Lung (tissue), 12 donors: ENCODE data around the gene COL4A2. TPM values are rescaled to one million over a fixed set of nuclear protein-coding genes. Genes with fewer than 3 reads are reported as not detected.

ENCODE experiments used
- ATAC-seq: fragments of 200-7000 bp; cut with Tn5 transposase; one replicate; pipeline ENCODE4 v1.9.1; 2020; ENCODE audit warnings: moderate number of reproducible peaks; ENCODE audit not compliant: insufficient read depth, low FRiP score
- DNase-seq, 3 donors: peaks; one replicate each; pipeline ENCODE4 v3.0.0-alpha.2; 2013 to 2017
- H3K27ac ChIP-seq, 2 donors: one replicate each; pipeline ENCODE4 v1.5.1; 2013; ENCODE audit warnings: mild to moderate bottlenecking in 2 of 2, moderate library complexity in 2 of 2, control low read depth in 1 of 2, inconsistent platforms in 1 of 2, low read depth in 1 of 2, low read length in 1 of 2
- H3K27me3 ChIP-seq, 3 donors: one replicate each; pipeline ENCODE4 v1.5.1; 2013; ENCODE audit warnings: low read length in 2 of 3; ENCODE audit not compliant: control insufficient read depth in 3 of 3, insufficient read depth in 3 of 3
- H3K36me3 ChIP-seq, 4 donors: one replicate each; pipeline ENCODE4 v1.5.1; 2013; ENCODE audit warnings: low read length in 4 of 4, mild to moderate bottlenecking in 1 of 4, moderate library complexity in 1 of 4; ENCODE audit not compliant: control insufficient read depth in 4 of 4, insufficient read depth in 4 of 4
- H3K4me1 ChIP-seq, 5 donors: one replicate each; pipeline ENCODE4 v1.5.1; 2013; ENCODE audit warnings: low read length in 5 of 5, mild to moderate bottlenecking in 2 of 5, moderate library complexity in 1 of 5; ENCODE audit not compliant: control insufficient read depth in 5 of 5, insufficient read depth in 5 of 5
- H3K4me3 ChIP-seq: one replicate; pipeline ENCODE4 v1.5.1; 2013; ENCODE audit warnings: mild to moderate bottlenecking, control low read depth, moderate library complexity
- H3K9ac ChIP-seq, 2 donors: one replicate each; pipeline ENCODE4 v1.5.1; 2013; ENCODE audit warnings: low read length in 2 of 2, control low read depth in 1 of 2; ENCODE audit not compliant: insufficient read depth in 1 of 2
- H3K9me3 ChIP-seq, 4 donors: one replicate each; pipeline ENCODE4 v1.5.1; 2013; ENCODE audit warnings: low read length in 3 of 4, mild to moderate bottlenecking in 1 of 4, moderate library complexity in 1 of 4; ENCODE audit not compliant: control insufficient read depth in 4 of 4, insufficient read depth in 3 of 4
- WGBS, 2 donors: extraction: QIAGEN DNeasy Blood & Tissue Kit; methylation state at CpG; one replicate each; pipeline ENCODE4 v1.1.7; 2013; 5-methylcytosine and 5-hydroxymethylcytosine counted together
- polyA plus RNA-seq, 2 donors: library from polyadenylated mRNA; stranded (reverse); fragments of 200-250 nt; gene quantifications; one replicate each; pipeline ENCODE4 v1.2.1, GENCODE V29; 2013
- total RNA-seq, 2 donors: library from RNA; depleted of rRNA in 1 of 2; stranded (reverse); fragments of >200 nt in 1 of 2; gene quantifications; one replicate each; pipeline ENCODE4 v1.2.1, GENCODE V29; 2014 to 2021
- TF ChIP-seq, protein P1 (sequence below): IDR thresholded peaks from 2 replicates; pipeline ENCODE4 v1.5.1; 2012; ENCODE audit warnings: mild to moderate bottlenecking; ENCODE audit errors: control extremely low read depth, extremely low read depth
- donor health status: control.
- donor health status: control.
- donor health status: Bipolar disorder and iron deficiency.
- donor health status: healthy.
- donor health status: DM: yes; HTN: yes; CAD: no.

COL4A2 gene
- total and polyA plus RNA-seq, 4 donors = 169 to 627 (median 339) TPM

DNA sequence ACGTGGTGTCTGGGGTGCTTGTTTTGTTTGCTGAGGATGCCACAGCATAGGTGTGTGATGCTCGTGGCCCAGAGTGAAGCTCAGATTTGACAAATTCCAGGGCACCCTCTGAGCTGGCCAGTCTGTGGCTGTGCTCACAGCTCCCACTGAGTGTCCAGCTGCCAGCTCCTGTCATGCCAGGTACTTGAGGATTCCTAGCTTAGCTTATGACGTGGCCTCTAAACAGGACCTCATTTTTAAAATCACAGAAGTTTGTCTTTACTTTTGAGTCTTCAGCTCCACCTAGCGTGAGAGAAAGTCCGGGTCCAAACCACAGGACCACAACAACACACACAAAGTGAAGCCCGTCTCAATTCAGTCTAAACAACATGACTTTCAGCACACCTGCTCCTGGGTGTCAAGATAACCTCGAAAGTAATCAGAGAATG, 137.2 kb downstream of the COL4A2 start:
- Histone ChIP-seq H3K27ac (no peak overlapping the region), H3K9me3 (no peaks in the 10 kb centered on the region), H3K4me1 (no peaks in the 10 kb centered on the region), H3K27me3 (no peaks in the 10 kb centered on the region), H3K36me3 (peaks cover 19 to 29% (median 24%) of the 10 kb centered on the region in 4 donors), H3K9ac (no peak overlapping the region), H3K4me3 (no peak overlapping the region)
- 68 to 74% methylated on average over 7 of the region's 7 CpGs for WGBS, 2 donors
- no peak for ATAC-seq
- DNase-seq = no peak
- TF ChIP-seq, protein P1, sequence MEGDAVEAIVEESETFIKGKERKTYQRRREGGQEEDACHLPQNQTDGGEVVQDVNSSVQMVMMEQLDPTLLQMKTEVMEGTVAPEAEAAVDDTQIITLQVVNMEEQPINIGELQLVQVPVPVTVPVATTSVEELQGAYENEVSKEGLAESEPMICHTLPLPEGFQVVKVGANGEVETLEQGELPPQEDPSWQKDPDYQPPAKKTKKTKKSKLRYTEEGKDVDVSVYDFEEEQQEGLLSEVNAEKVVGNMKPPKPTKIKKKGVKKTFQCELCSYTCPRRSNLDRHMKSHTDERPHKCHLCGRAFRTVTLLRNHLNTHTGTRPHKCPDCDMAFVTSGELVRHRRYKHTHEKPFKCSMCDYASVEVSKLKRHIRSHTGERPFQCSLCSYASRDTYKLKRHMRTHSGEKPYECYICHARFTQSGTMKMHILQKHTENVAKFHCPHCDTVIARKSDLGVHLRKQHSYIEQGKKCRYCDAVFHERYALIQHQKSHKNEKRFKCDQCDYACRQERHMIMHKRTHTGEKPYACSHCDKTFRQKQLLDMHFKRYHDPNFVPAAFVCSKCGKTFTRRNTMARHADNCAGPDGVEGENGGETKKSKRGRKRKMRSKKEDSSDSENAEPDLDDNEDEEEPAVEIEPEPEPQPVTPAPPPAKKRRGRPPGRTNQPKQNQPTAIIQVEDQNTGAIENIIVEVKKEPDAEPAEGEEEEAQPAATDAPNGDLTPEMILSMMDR = no peak

DNA sequence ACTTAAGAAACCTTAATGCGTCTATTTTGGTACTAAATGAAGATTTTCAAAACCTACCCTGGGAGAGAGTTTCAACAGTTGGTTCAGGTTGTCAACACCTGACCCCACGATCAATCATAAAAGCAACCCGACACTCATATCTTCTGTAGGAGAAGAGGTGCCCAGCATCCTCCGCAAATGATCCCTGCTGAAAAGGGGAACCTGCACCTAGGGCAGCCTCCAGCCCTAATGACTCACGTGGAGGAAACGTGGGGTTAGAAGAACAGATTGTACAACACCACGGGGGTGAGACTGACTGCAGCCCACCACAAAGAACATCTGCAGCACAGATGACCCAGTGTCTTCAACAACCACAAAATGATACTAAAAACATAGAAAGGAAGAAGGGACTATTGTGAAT, 138.1 kb downstream of the COL4A2 start:
- Histone ChIP-seq H3K27me3 (no peaks in the 10 kb centered on the region), H3K9ac (no peak overlapping the region), H3K27ac (no peak overlapping the region), H3K4me1 (no peaks in the 10 kb centered on the region), H3K36me3 (peaks cover 15 to 31% (median 25%) of the 10 kb centered on the region in 4 donors), H3K9me3 (no peaks in the 10 kb centered on the region), H3K4me3 (no peak overlapping the region)
- no peak for ATAC-seq
- TF ChIP-seq, protein P1 = no peak
- DNase-seq = no peak
- 50 to 69% methylated on average over 7 of the region's 7 CpGs for WGBS, 2 donors

DNA sequence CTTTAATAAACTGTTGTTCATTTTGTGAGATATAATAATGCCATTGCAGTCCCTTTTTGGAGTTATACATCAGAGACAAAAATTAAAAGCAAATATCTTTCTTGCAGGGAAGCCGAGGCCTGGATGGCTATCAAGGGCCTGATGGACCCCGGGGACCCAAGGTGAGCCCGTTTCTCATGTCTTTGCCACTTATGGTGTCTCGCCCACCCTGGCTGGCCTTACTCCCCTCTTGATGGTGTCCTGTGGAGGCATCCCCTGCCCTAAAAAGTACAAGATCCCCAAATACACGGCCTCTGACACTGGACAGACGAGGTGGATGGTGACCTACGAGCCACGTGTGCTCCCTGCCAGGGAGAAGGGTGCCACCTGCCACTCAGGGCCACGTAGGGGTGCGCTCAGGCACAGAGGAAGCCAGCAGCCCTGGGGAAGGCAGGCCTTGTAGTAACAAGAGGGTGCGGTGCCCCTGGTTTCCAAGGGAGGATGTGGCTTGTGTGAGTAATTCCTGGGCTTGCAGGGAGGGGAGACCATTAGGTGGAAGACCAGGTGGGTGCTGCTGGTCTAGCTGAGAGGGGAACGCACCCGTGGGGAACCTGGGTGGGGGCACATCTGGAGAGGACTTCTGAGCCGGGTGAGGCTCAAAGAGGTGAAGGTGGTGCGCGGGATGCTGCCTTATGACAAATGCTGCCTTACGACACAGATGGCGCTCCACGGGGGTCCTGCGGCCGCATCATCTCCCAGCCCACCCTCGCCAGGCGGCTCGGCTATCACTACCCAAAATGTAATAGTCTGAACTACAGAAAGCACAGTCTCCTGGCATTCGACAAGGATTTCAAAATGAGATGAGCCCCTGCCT, 138.9 kb downstream of the COL4A2 start:
- no peak overlapping the region for H3K9ac ChIP-seq
- no peak for DNase-seq
- 89 to 91% methylated on average over 25 of the region's 25 CpGs for WGBS, 2 donors
- TF ChIP-seq, protein P1 = no peak
- H3K27me3 ChIP-seq = no peaks in the 10 kb centered on the region
- H3K27ac ChIP-seq = no peak overlapping the region
- H3K4me3 ChIP-seq = no peak overlapping the region
- ATAC-seq = no peak
- no peaks in the 10 kb centered on the region for H3K4me1 ChIP-seq
- no peaks in the 10 kb centered on the region for H3K9me3 ChIP-seq
- H3K36me3 ChIP-seq = peaks cover 18 to 31% (median 26%) of the 10 kb centered on the region in 4 donors
